ENCODE data around the gene PYGB.
A peak's percentile ranks its signal among the peaks of the same experiment; 100 is the strongest.

Gene PYGB

DNA sequence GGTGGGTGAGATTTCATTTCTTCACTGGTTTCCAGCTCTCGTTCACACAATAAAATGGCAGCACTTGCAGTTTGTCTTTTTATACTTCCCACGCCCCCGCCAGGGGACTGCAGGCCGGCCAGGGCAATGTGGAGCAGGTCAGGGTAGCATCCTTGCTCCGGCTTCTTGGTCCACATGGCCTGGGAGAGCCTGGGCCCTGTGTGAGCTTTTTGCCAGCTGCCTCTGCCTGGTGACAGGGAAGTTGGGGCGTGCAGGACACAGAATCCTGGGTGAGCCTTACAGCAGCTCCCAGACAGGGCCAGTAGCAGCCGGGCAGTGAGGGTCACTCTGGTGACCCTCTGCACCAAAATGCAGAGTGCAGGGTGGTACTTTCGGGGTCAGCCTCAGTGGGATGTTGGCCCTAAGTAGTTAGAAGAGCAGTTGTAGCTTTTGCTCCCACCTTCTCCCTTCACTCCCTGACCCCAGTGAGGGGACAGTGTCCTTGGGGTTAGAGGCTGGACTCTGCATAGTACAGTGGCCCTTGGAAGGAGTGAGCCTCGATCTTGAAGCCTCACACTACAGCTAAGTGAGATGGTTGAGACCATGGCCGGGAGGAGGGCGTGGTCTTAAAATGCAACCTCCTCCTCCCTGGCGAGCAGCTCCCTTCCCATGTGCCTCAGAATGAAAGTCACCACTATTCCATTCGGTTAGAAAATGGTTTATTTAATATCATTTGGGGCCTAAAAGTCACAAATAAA is 23.8 kb downstream of the PYGB start:
- no peak for DNase-seq

DNA sequence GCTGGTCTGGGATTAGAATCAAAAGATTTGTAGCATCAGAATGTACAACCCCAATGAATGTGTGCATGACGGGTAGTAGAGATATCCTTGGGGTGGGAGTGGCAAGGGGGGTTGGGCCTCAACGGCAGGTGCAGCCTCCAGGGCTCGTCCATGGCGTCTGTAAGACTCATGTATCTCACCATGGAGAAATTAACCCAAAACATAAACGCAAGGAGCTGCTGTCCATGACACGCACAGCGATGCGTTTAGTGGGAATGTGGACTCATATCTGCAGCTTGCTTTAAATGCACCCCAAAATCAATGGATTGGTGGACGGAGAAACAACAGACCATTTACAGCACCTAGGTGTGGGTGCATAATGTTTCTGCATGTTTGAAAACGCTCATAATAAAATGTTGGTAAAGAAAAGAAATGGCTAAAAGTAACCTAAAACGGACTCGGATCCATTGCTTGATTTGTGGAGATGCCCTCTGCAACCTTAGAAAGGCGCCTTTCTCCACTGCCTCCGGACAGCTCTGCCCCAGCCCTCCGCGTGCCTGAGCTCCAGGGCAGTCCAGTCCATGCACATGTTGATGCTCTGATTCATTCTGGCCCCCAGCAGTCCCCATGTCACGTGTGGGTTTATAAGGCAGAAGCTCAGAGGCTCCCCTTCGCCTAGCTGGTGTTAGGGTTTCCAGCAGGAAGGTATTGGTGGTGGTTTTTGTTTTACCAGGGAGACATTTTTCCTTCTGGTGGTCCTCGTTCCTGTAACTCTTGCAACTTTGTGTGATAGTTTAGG is 24.5 kb downstream of the PYGB start:
- no peak for DNase-seq

GRCh38 chr20:25273046-25273445 is 25.2 kb downstream of the PYGB start:
- peak in 1 of 2 experiments; percentile 82 for DNase-seq

GRCh38 chr20:25273541-25274358 is 25.9 kb downstream of the PYGB start:
- peak; percentile 78 to 93 for DNase-seq

DNA sequence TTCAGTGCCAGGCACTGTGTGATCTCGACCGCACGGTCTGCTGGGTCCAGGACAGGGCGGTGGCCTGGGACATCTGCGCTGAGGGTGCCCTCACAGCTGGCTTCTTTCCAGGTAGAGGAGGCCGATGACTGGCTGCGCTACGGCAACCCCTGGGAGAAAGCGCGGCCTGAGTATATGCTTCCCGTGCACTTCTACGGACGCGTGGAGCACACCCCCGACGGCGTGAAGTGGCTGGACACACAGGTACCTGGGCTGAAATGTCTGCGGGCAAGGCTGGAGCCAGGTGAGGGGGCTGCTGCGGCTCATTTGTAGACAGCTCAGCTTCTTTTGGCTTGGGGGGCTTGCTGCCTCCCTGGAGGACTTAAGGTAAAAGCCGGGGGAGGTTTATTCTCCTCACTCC is 26.6 kb downstream of the PYGB start:
- DNase-seq, result no peak

DNA sequence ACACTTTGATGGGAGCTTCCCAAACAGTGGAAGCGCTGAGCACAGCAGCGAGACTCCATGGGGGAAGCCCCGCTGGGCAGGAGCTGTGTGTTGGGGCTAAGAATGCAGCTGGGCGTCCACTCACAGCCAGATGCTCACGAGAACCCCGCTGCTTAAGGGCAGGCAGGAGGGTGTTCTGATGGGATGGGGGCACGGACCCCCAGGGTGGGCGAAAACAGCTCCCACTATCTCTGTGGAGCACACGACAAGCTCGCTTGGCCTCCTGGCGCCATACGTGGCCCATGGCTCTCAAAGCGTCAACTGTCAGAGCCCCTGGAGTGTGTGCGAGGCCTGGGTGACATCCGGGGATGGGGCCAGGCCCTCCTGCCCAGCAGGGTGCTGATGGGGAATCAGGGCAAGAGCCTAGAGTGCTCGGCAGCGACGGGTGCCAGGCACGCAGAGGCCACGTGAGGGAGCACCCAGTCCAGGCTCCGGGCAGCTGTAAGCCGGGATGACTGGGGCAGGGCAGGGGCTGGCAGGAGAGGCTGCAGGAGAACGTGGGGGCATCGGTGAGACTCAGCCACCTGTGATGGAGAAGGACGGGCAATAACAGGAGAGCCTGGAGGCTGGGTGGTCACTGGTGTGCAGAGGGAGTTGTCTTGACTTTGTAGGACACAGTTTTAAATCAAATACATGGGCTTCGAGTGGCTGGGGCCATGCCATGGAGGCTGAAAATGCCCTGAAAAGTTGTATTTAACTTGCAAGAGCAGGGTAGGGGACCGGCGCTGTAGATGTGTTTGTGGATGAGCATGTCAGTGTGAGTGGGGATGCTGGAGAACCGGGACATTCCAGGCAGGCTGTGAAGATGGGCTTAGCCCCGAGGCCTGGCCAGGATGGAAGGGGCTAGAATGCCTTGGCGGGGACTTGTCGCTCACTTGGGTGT is 27.3 kb downstream of the PYGB start:
- DNase-seq, result no peak

- DNase-seq, result no peak
Measured at GRCh38 chr20:25275813-25276532, 28.1 kb downstream of the PYGB start.

DNA sequence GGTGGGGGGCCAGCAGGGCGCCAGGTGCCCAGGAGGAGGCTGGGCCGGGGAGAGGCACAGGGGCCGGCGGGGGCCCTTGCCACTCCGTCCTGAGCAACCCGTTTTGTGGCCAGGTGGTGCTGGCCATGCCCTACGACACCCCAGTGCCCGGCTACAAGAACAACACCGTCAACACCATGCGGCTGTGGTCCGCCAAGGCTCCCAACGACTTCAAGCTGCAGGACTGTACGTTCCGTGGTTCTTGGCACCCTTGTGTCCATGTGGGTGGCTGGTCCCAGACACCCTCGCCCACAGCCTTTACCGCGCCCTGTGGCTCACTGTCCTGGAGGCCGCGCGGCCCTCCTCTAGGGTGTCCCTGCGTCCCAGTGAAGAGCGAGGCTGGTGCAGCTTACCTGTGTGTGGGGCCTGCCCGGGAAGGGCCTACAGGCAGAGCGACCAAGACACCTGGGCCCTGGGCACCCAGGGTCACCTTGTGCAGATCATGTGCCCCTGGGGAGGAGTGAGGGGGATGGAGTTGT is 28.7 kb downstream of the PYGB start:
- DNase-seq, result no peak

- DNase-seq, result no peak
Measured at GRCh38 chr20:25277051-25277801, 29.3 kb downstream of the PYGB start.

DNA sequence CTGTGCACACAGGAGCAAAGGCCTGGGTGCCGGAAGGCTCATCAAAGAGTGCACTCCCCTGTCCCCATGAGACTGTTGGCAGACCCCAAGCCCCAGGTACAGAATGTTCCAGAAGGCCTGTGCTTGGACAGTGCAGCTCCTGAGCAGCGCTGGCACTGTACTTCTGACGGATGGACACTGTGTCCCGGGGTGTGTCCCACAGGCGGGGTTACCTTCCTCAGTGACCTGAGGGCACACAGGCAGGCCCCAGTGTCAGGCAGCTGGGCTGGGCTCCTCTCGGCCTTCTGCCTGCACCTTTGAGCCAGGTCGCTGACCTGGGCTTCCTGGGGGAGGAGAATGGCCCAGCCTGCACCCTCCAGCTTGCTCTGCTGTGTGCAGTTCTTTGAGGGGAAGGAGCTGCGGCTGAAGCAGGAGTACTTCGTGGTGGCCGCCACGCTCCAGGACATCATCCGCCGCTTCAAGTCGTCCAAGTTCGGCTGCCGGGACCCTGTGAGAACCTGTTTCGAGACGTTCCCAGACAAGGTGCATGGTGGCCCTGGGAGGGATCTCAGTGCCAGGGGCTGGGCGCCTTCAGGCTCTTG is 30.1 kb downstream of the PYGB start:
- no peak for DNase-seq

GRCh38 chr20:25278636-25279361 is 30.9 kb downstream of the PYGB start:
- no peak for DNase-seq

- DNase-seq, result no peak
Measured at GRCh38 chr20:25279403-25279802, 31.5 kb downstream of the PYGB start.

- DNase-seq, result no peak
Measured at GRCh38 chr20:25280051-25280573, 32.2 kb downstream of the PYGB start.

- no peak for DNase-seq
Measured at GRCh38 chr20:25280574-25281535, 33.0 kb downstream of the PYGB start.

- no peak for DNase-seq
Measured at GRCh38 chr20:25281541-25281991, 33.7 kb downstream of the PYGB start.

- no peak for DNase-seq
Measured at GRCh38 chr20:25282034-25282781, 34.3 kb downstream of the PYGB start.

- DNase-seq, result no peak
Measured at GRCh38 chr20:25282796-25283195, 34.9 kb downstream of the PYGB start.

Data from NCI-H446 (cell line).